GM21423 (cell line): ENCODE measurements around the gene FBXO5.
"Not testable (repeated sequence)": the region's sequence is repeated elsewhere in the genome, so short reads cannot be mapped to it uniquely, and the experiment has no call there.

ENCODE experiments used
- ATAC-seq: cut with Tn5 transposase; IDR thresholded peaks from one replicate; pipeline ENCODE4 v1.9.1; 2021; ENCODE audit warnings: mild to moderate bottlenecking, moderate library complexity; ENCODE audit not compliant: unreplicated experiment

FBXO5 gene

GRCh38 chr6:152982904-152983636 lies at the start of gene FBXO5:
Gene FBXO5 (minus strand): TSS chr6:152983041. CDS start chr6:152982959, 82 bp downstream.
- ATAC-seq = peak; percentile 82

- no peak for ATAC-seq
Observed at GRCh38 chr6:153032255-153032882, 49.5 kb upstream of the FBXO5 start.

- ATAC-seq = no peak
Observed at GRCh38 chr6:153031335-153031955, 48.6 kb upstream of the FBXO5 start.

GRCh38 chr6:153028963-153029362 lies 46.1 kb upstream of the FBXO5 start:
- ATAC-seq = no peak

GRCh38 chr6:153028286-153028685 lies 45.4 kb upstream of the FBXO5 start:
- ATAC-seq = no peak

- ATAC-seq = no peak
Observed at GRCh38 chr6:153027480-153027879, 44.6 kb upstream of the FBXO5 start.

GRCh38 chr6:153024709-153025017 lies 41.8 kb upstream of the FBXO5 start:
- no peak for ATAC-seq

GRCh38 chr6:153023977-153024708 lies 41.3 kb upstream of the FBXO5 start:
- ATAC-seq = peak; percentile 99

- ATAC-seq = no peak
Observed at GRCh38 chr6:153018355-153018754, 35.5 kb upstream of the FBXO5 start.

- no peak for ATAC-seq
Observed at GRCh38 chr6:153016846-153017245, 34.0 kb upstream of the FBXO5 start.

GRCh38 chr6:153015094-153015640 lies 32.3 kb upstream of the FBXO5 start:
- ATAC-seq = no peak

- no peak for ATAC-seq
Observed at GRCh38 chr6:153013438-153013837, 30.6 kb upstream of the FBXO5 start.

GRCh38 chr6:153012856-153013255 lies 30.0 kb upstream of the FBXO5 start:
- ATAC-seq = no peak

- no peak for ATAC-seq
Observed at GRCh38 chr6:153003366-153003690, 20.5 kb upstream of the FBXO5 start.

- peak; percentile 92 for ATAC-seq
Observed at GRCh38 chr6:153002613-153003365, 19.9 kb upstream of the FBXO5 start, which contains the start of gene MTRF1L. Gene MTRF1L (minus strand): TSS chr6:153002709. CDS start chr6:153002685, 24 bp downstream.

- peak; percentile 24 for ATAC-seq
Observed at GRCh38 chr6:153001767-153002612, 19.1 kb upstream of the FBXO5 start.

GRCh38 chr6:153000790-153001189 lies 17.9 kb upstream of the FBXO5 start:
- not testable (repeated sequence) for ATAC-seq

- no peak for ATAC-seq
Observed at GRCh38 chr6:153000243-153000642, 17.4 kb upstream of the FBXO5 start.

- ATAC-seq = not testable (repeated sequence)
Observed at GRCh38 chr6:152999538-152999937, 16.7 kb upstream of the FBXO5 start.

GRCh38 chr6:152993847-152994246 lies 11.0 kb upstream of the FBXO5 start:
- ATAC-seq = no peak
